ENCODE measurements around the gene MRPL10.

Gene MRPL10

GRCh38 chr17:47831003-47831933 lies at the start of gene MRPL10, which contains the start of gene LRRC46:
MRPL10 (minus strand) TSS chr17:47831541; CDS start chr17:47831511, 30 bp downstream.
LRRC46 (plus strand) TSS chr17:47831670; CDS start chr17:47831990, 320 bp downstream.
- DNase-seq: peak; percentile 92 to 97 (median 93)

- peak in 1 of 3 experiments; percentile 13 for DNase-seq
These were observed 48.6 kb upstream of the MRPL10 start for GRCh38 chr17:47879776-47880454.

DNA sequence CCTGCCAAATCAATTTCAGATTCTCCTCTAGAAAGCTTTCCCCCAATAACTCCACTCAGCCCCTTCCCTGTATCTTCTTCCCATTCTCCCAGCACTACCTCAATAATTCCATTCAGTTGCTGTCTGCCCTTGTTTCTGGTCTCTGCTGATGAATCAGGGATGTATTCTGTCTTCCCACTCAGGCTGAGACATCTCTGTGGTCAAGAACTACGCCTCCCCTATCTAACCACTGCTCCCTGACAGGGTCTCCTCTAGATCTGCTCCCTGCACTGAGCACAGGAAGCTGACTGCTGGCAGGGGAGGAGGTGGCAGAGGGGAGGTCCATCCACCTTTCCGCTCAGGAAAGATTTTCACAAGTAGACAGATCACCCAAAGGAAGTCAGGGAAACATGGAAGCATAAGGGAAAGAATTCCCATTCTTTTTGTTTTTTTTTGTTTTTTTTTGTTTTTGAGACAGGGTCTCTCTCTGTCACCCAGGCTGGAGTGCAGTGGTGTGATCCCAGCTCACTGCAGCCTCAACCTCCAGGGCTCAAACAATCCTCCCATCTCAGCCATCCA lies 47.8 kb upstream of the MRPL10 start:
- DNase-seq: no peak

- no peak for DNase-seq
These were observed 47.1 kb upstream of the MRPL10 start for GRCh38 chr17:47878203-47879027.

GRCh38 chr17:47877368-47878034 lies 46.2 kb upstream of the MRPL10 start:
- DNase-seq: peak in 1 of 3 experiments; percentile 55

GRCh38 chr17:47875011-47875985 lies 44.0 kb upstream of the MRPL10 start:
- no peak for DNase-seq

GRCh38 chr17:47873200-47874090 lies 42.1 kb upstream of the MRPL10 start:
- DNase-seq: no peak

DNA sequence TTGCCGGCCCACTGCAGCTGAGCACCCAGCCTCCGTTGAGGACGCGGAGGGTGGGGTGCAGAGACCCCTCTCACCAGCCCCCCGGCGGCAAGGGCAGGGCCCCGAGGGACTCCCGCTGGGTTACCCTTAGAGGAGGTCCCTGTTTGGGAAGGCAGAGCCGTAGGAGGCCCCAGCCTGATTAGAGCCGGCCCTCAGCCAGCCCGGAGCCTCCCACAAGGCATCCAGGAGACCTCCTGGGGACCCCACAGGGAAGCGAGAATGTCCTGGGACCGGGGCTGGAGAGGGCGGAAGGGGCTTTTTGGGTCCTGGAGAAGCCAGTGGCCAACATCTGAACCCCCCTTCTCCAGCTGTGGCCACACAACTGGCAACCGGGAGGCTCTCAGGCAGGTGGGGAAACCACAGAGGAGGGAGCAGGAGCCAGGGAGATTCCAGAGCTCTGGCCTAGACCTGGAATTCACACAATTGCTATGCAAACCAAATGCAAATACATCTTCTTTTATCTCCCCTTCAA lies 41.4 kb upstream of the MRPL10 start:
- no peak for DNase-seq

- DNase-seq: no peak
These were observed 40.8 kb upstream of the MRPL10 start for GRCh38 chr17:47872019-47872650.

GRCh38 chr17:47871048-47871447 lies 39.7 kb upstream of the MRPL10 start:
- DNase-seq: no peak

DNA sequence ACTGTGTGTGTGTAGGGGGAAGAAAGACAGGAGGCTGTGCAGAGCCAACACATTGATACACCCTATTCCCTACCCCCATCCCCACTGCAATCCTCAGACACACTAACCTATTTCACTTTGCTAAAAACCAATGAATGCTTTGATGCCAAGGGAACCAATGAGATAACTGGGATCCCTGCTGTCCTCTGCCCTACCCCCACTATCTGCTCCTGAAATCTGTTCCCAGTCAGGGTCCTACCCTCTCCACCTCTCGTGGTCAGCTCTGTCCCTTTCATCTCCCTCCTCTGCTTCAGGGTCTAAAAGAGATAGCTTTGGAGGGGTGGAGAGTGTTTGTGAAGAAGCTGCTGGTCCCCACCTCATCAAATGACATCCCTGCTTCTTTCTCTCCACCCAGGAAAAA lies 38.7 kb upstream of the MRPL10 start:
- DNase-seq: peak in 1 of 3 experiments; percentile 33

DNA sequence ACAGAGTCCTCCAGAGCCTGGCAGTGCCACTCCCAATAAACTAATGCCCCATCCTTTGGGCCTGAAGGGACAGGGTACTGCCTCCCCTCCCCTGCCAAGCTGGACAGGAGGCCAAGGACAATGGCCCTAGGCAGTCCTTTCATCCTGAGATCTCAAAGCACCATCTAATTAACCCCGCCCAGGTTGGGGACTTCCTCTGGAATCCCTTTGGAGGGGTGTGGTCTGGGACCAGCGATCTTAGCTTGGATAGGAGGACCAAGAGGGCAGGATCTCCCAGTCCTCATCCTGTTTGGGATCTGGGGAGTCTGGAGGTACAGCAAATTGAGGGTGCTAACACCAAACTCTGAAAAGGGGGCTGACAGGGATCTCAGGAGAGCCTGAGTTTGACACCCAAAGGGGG lies 37.8 kb upstream of the MRPL10 start:
- DNase-seq: peak in 1 of 3 experiments; percentile 74

DNA sequence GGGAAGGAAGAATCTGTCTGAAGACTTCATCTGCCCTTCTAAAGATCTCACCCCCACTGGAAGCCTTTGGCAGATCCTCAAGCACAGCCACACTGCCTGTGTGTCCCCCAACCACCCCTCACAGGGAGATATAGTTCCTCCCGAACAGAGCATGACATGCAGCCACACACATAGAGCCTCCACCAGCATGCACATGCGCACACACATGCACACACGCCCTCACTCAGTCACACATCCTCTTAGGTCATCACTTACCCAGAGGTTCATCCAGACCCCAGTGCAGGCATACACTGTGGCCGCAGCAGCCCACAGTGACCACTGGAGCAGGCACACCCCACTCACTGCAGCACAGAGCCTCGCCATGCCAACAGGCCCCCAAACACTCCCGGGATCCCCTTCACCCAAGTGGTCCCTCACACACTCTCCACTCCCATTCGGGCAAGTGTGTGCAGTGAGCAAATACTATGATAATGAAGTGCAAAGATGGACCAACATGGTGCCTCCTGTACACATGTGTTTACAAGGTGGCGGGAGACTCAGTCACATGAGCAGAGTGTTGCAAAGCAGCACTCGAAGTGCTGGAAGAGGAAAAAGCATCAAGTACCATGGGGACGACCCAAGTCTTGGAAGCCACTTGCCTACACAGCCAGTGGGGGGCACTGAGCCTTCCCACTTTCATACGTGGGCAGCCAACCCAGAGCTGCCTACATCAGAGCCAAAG lies 36.6 kb upstream of the MRPL10 start:
- no peak for DNase-seq

- no peak for DNase-seq
These were observed 35.6 kb upstream of the MRPL10 start for GRCh38 chr17:47866941-47867340.

DNA sequence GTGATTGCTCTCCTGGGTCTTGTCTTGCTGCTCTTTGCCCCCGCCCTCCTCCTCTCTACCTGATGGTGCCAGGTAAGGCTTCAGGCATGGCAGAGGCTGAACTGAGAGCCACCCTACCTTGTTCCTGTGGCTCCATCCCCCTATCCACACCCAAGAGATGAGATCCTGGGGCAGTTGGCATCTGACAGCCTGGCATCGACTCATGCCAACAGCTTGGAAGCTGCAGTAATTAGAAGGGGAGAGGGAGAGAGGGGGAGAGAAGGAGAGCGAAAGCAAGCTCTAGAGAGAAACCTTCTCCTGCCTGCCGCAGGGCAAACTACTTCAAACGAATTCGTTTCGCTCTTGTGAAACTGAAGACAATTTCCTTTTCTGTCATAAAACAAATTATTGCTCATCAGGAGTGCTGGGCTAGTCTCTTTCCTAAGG lies 33.5 kb upstream of the MRPL10 start:
- DNase-seq: peak; percentile 16 to 63 (median 34)

- DNase-seq: peak in 2 of 3 experiments; percentile 56 to 77
These were observed 31.5 kb upstream of the MRPL10 start for GRCh38 chr17:47862621-47863440.

DNA sequence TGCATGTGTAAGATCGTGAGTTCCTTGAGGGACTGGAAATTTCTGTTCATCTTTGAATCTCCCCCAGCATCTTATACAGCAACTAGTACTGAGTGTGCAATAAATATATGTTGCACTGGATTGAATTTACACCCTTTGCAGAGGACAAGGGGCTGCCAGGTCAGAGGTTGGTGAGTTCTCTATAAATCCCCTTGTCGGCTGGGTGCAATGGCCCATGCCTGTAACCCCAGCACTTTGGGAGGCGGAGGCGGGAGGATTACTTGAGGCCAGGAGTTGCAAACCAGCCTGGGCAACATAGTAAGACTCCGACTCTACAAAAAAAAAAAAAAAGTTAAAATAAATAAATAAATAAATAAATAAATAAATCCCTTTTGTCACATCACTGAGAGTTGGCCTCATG lies 29.0 kb upstream of the MRPL10 start:
- no peak for DNase-seq
